ENCODE results near the gene THEM4. TPM values are rescaled to one million over a fixed set of nuclear protein-coding genes. Genes with fewer than 3 reads are reported as not detected.

The THEM4 gene
- total RNA-seq, 1 experiment from 2014 or later = 41.4 TPM

GRCh38 chr1:151891512-151891911 is 17.8 kb downstream of the THEM4 start:
- DNase-seq = no peak
- no peak overlapping the region for H3K4me2 ChIP-seq
- H3K9me2 ChIP-seq (ENCODE audit: insufficient read depth) = no peaks in the 10 kb centered on the region
- no TSS peak for BruUV-seq (replicated peaks)
- no peak overlapping the region for H2AFZ ChIP-seq
- H3K9me3 ChIP-seq (ENCODE audit: insufficient read depth, low read depth) = peaks cover 5% of the 10 kb centered on the region; the same call in 1 of the 2 replicates
- H3K4me1 ChIP-seq (replicated peaks; ENCODE audit: insufficient read depth) = peaks cover 23% of the 10 kb centered on the region
- POLR2A ChIA-PET (ENCODE audit: unreplicated experiment) = no interaction called here
- H3F3A ChIP-seq (ENCODE audit: insufficient read depth, low read depth) = peaks cover 45% of the 10 kb centered on the region
- H3K4me3 ChIP-seq = no peak overlapping the region
- TF ChIP-seq EZH2 (IDR thresholded peaks at IDR 0.05; ENCODE audit: low read depth) (no peak), CTCF (conservative IDR thresholded peaks at IDR 0.05) (no peak)
- no peak overlapping the region for H3K27ac ChIP-seq
- H3K36me3 ChIP-seq (ENCODE audit: low read depth) = peaks cover 59% of the 10 kb centered on the region
- no peaks in the 10 kb centered on the region for H4K20me1 ChIP-seq (ENCODE audit: insufficient read depth)
- H3K79me2 ChIP-seq (ENCODE audit: low read depth) = peaks cover 12% of the 10 kb centered on the region
- CTCF ChIA-PET = no interaction called here
- H3K27me3 ChIP-seq (ENCODE audit: insufficient read depth, low read depth) = no peaks in the 10 kb centered on the region
- intact Hi-C loops (cut with micrococcal nuclease; ENCODE audit: unreplicated experiment) = no loop called here

- Histone ChIP-seq H3K27ac (no peak overlapping the region), H2AFZ (no peak overlapping the region), H3K4me1 (replicated peaks; ENCODE audit: insufficient read depth) (peaks cover 20% of the 10 kb centered on the region), H3K9me2 (ENCODE audit: insufficient read depth) (no peaks in the 10 kb centered on the region), H3K4me3 (no peak overlapping the region), H3K4me2 (no peak overlapping the region), H3F3A (ENCODE audit: insufficient read depth, low read depth) (peaks cover 50% of the 10 kb centered on the region), H3K36me3 (ENCODE audit: low read depth) (peaks cover 59% of the 10 kb centered on the region), H3K27me3 (ENCODE audit: insufficient read depth, low read depth) (no peaks in the 10 kb centered on the region), H4K20me1 (ENCODE audit: insufficient read depth) (no peaks in the 10 kb centered on the region), H3K79me2 (ENCODE audit: low read depth) (0 out of 2 replicates have a peak, but pooled peaks cover 3% of the 10 kb centered on the region), H3K9me3 (ENCODE audit: insufficient read depth, low read depth) (peaks cover 8% of the 10 kb centered on the region)
- ChIA-PET CTCF (interaction anchor here (1.0 kb wide), 1 partner anchor 79 kb away, joined by 4 read pairs; no protein-coding TSS in a partner anchor), POLR2A (ENCODE audit: unreplicated experiment) (interaction anchor here (0.6 kb wide), 1 partner anchor 112 kb away, joined by 12 read pairs; no protein-coding TSS in a partner anchor)
- TF ChIP-seq CTCF (conservative IDR thresholded peaks at IDR 0.05) = peak; percentile 69
- TF ChIP-seq EZH2 (IDR thresholded peaks at IDR 0.05; ENCODE audit: low read depth) = no peak
- BruUV-seq (replicated peaks) = no TSS peak
- peak in 1 of 2 experiments; percentile 38 for DNase-seq
- intact Hi-C loops (cut with micrococcal nuclease; ENCODE audit: unreplicated experiment) = loop anchor here (1.0 to 5.0 kb wide), 3 partner anchors 45 to 298 kb away; no protein-coding TSS in a partner anchor
Observed at GRCh38 chr1:151888972-151889570, 20.2 kb downstream of the THEM4 start.

- intact Hi-C loops (cut with micrococcal nuclease; ENCODE audit: unreplicated experiment) = loop anchor here (5.0 kb wide), 1 partner anchor 300 kb away; no protein-coding TSS in a partner anchor
- no TSS peak for BruUV-seq (replicated peaks)
- H3K9me2 ChIP-seq (ENCODE audit: insufficient read depth) = no peaks in the 10 kb centered on the region
- ChIA-PET POLR2A (ENCODE audit: unreplicated experiment) (interaction anchor here (0.7 to 0.9 kb wide), 2 partner anchors 221 to 290 kb away, joined by 5 to 6 read pairs; no protein-coding TSS in a partner anchor), CTCF (no interaction called here)
- peaks cover 45% of the 10 kb centered on the region for H3K36me3 ChIP-seq (ENCODE audit: low read depth)
- 0 out of 2 replicates have a peak overlapping the region, but pooled peaks have one; percentile 3 for H3K4me2 ChIP-seq
- H4K20me1 ChIP-seq (ENCODE audit: insufficient read depth) = no peaks in the 10 kb centered on the region
- no peak overlapping the region for H3K4me3 ChIP-seq
- peak in 1 of 2 experiments; percentile 81 for DNase-seq
- H3K9me3 ChIP-seq (ENCODE audit: insufficient read depth, low read depth) = peaks cover 3% of the 10 kb centered on the region; the same call in 1 of the 2 replicates
- H2AFZ ChIP-seq = no peak overlapping the region
- TF ChIP-seq CTCF (conservative IDR thresholded peaks at IDR 0.05) (no peak), EZH2 (IDR thresholded peaks at IDR 0.05; ENCODE audit: low read depth) (no peak)
- H3K27ac ChIP-seq = peak overlapping the region; percentile 55
- H3K79me2 ChIP-seq (ENCODE audit: low read depth) = 0 out of 2 replicates have a peak, but pooled peaks cover 3% of the 10 kb centered on the region
- no peaks in the 10 kb centered on the region for H3K27me3 ChIP-seq (ENCODE audit: insufficient read depth, low read depth)
- peaks cover 15% of the 10 kb centered on the region for H3K4me1 ChIP-seq (replicated peaks; ENCODE audit: insufficient read depth)
- H3F3A ChIP-seq (ENCODE audit: insufficient read depth, low read depth) = peaks cover 35% of the 10 kb centered on the region
Observed at GRCh38 chr1:151887028-151887427, 22.3 kb downstream of the THEM4 start.
